ENCODE data around the gene ASS1. TPM values are rescaled to one million over a fixed set of nuclear protein-coding genes. Genes with fewer than 3 reads are reported as not detected.

The ASS1 gene
- total RNA-seq, 1 donor from 2014 or later, result 29.1 TPM

GRCh38 chr9:130548103-130548502, 103.3 kb downstream of the ASS1 start:
- H3K4me3 Mint-ChIP-seq, result no peak overlapping the region
- no peak overlapping the region for H3K27ac Mint-ChIP-seq
- H3K36me3 Mint-ChIP-seq, result no peaks in the 10 kb centered on the region
- no peak for TF ChIP-seq CTCF (conservative IDR thresholded peaks at IDR 0.05)
- H3K4me1 Mint-ChIP-seq (ENCODE audit: unreplicated experiment), result peaks cover 6% of the 10 kb centered on the region
- DNase-seq (ENCODE audit: extremely low spot score, unreplicated experiment), result no peak
- peaks cover 16% of the 10 kb centered on the region for H3K27me3 Mint-ChIP-seq
- no peaks in the 10 kb centered on the region for H3K9me3 Mint-ChIP-seq

GRCh38 chr9:130549093-130549735, 104.5 kb downstream of the ASS1 start:
- DNase-seq (ENCODE audit: extremely low spot score, unreplicated experiment), result no peak
- Mint-ChIP-seq H3K4me1 (ENCODE audit: unreplicated experiment) (no peaks in the 10 kb centered on the region), H3K9me3 (no peaks in the 10 kb centered on the region), H3K27me3 (peaks cover 13% of the 10 kb centered on the region), H3K36me3 (no peaks in the 10 kb centered on the region), H3K27ac (no peak overlapping the region), H3K4me3 (no peak overlapping the region)
- TF ChIP-seq CTCF (conservative IDR thresholded peaks at IDR 0.05), result no peak

Other genes starting within 250 kb of the ASS1 start
- gene HMCN2, start 179.2 kb upstream of the ASS1 start, total RNA-seq (ENCODE audit: low replicate concordance), result 0.12 and 0.86 TPM in 2 replicates
- 59.3 and 62.3 TPM in 2 replicates for gene FUBP3, start 134.6 kb downstream of the ASS1 start, total RNA-seq (ENCODE audit: low replicate concordance)
- 0.34 and 0.50 TPM in 2 replicates for gene PRDM12, start 219.6 kb downstream of the ASS1 start, total RNA-seq (ENCODE audit: low replicate concordance)
- gene EXOSC2, start 248.8 kb downstream of the ASS1 start, total RNA-seq (ENCODE audit: low replicate concordance), result 38.9 and 57.2 TPM in 2 replicates

Measured in type B pancreatic cell (in vitro differentiated cells).